ENCODE measurements around the gene TBPL1.
A peak's percentile ranks its signal among the peaks of the same experiment; 100 is the strongest.
"Not testable (repeated sequence)": the region's sequence is repeated elsewhere in the genome, so short reads cannot be mapped to it uniquely, and the experiment has no call there.

TBPL1 gene

GRCh38 chr6:133973109-133973971 is 20.3 kb downstream of the TBPL1 start:
- peak; percentile 47 to 81 (median 71) for DNase-seq

GRCh38 chr6:133977983-133978895 is 25.2 kb downstream of the TBPL1 start:
- DNase-seq: peak in 1 of 3 donors; percentile 23

- DNase-seq: no peak
Observed at GRCh38 chr6:133978896-133979240, 25.8 kb downstream of the TBPL1 start.

GRCh38 chr6:133979269-133979963 is 26.4 kb downstream of the TBPL1 start:
- DNase-seq: not testable (repeated sequence)

GRCh38 chr6:133980168-133980567 is 27.1 kb downstream of the TBPL1 start:
- DNase-seq: no peak

GRCh38 chr6:133983099-133983939 is 30.3 kb downstream of the TBPL1 start:
- peak; percentile 40 to 47 (median 46) for DNase-seq

- no peak for DNase-seq
Observed at GRCh38 chr6:133985970-133986369, 32.9 kb downstream of the TBPL1 start.

GRCh38 chr6:133986942-133987341 is 33.9 kb downstream of the TBPL1 start:
- DNase-seq: no peak

- no peak for DNase-seq
Observed at GRCh38 chr6:133989525-133989924, 36.5 kb downstream of the TBPL1 start.

GRCh38 chr6:133990321-133990720 is 37.3 kb downstream of the TBPL1 start:
- no peak for DNase-seq

- peak in 1 of 3 donors; percentile 14 for DNase-seq
Observed at GRCh38 chr6:133991096-133991593, 38.1 kb downstream of the TBPL1 start.

- DNase-seq: no peak
Observed at GRCh38 chr6:133992992-133993680, 40.1 kb downstream of the TBPL1 start.

- DNase-seq: no peak
Observed at GRCh38 chr6:133995296-133995695, 42.3 kb downstream of the TBPL1 start.

- DNase-seq: no peak
Observed at GRCh38 chr6:133995758-133996157, 42.7 kb downstream of the TBPL1 start.

- DNase-seq: no peak
Observed at GRCh38 chr6:133997267-133997666, 44.2 kb downstream of the TBPL1 start.

- DNase-seq: no peak
Observed at GRCh38 chr6:133999305-133999704, 46.3 kb downstream of the TBPL1 start.

- no peak for DNase-seq
Observed at GRCh38 chr6:134000443-134000842, 47.4 kb downstream of the TBPL1 start.

GRCh38 chr6:134002821-134003220 is 49.8 kb downstream of the TBPL1 start:
- DNase-seq: no peak

GRCh38 chr6:134003542-134003951 is 50.5 kb downstream of the TBPL1 start:
- DNase-seq: no peak

- no peak for DNase-seq
Observed at GRCh38 chr6:134004714-134005113, 51.7 kb downstream of the TBPL1 start.

GRCh38 chr6:134005800-134006199 is 52.8 kb downstream of the TBPL1 start:
- DNase-seq: no peak

Measured in suppressor macrophage treated with lipopolysaccharide for 1 hour (primary cell).